NCI-H82 treated with DMSO at 0.1 percent for 48 hours (cell line): ENCODE data around the gene GCK.

Experiments used
- DNase-seq: peaks from one replicate; lab custom pipeline; 2025; ENCODE audit not compliant: unreplicated experiment; lab: John Stamatoyannopoulos, UW

GCK gene

GRCh38 chr7:44189286-44189992 is at the start of gene GCK:
TSS of gene GCK (minus strand) at chr7:44189439. CDS start at chr7:44188953, 486 bp downstream.
- DNase-seq, result no peak

- DNase-seq, result no peak
Measured at GRCh38 chr7:44238116-44238695, 49.0 kb upstream of the GCK start.

- DNase-seq, result no peak
Measured at GRCh38 chr7:44237696-44238095, 48.5 kb upstream of the GCK start.

- no peak for DNase-seq
Measured at GRCh38 chr7:44236333-44236728, 47.1 kb upstream of the GCK start.

- no peak for DNase-seq
Measured at GRCh38 chr7:44235582-44236332, 46.5 kb upstream of the GCK start.

- no peak for DNase-seq
Measured at GRCh38 chr7:44235066-44235465, 45.8 kb upstream of the GCK start.

GRCh38 chr7:44232901-44233715 is 43.9 kb upstream of the GCK start:
- no peak for DNase-seq

GRCh38 chr7:44232396-44232795 is 43.2 kb upstream of the GCK start:
- DNase-seq, result no peak

- no peak for DNase-seq
Measured at GRCh38 chr7:44231088-44231487, 41.8 kb upstream of the GCK start.

GRCh38 chr7:44230286-44230685 is 41.0 kb upstream of the GCK start:
- DNase-seq, result no peak

GRCh38 chr7:44229546-44230105 is 40.4 kb upstream of the GCK start:
- no peak for DNase-seq

- no peak for DNase-seq
Measured at GRCh38 chr7:44228571-44229350, 39.5 kb upstream of the GCK start.

- no peak for DNase-seq
Measured at GRCh38 chr7:44227911-44228310, 38.7 kb upstream of the GCK start.

- no peak for DNase-seq
Measured at GRCh38 chr7:44226396-44226753, 37.1 kb upstream of the GCK start.

GRCh38 chr7:44225566-44226395 is 36.5 kb upstream of the GCK start:
- no peak for DNase-seq

GRCh38 chr7:44224974-44225565 is 35.8 kb upstream of the GCK start:
- no peak for DNase-seq

- DNase-seq, result peak; percentile 27
Measured at GRCh38 chr7:44224080-44224973, 35.1 kb upstream of the GCK start.
